CD4-positive, alpha-beta memory T cell (primary cell): ENCODE measurements around the gene SEC14L2. TPM values are rescaled to one million over a fixed set of nuclear protein-coding genes. Genes with fewer than 3 reads are reported as not detected.

ENCODE experiments used
- CTCF ChIA-PET: fragments of 350-600 bp; sonication (Branson Sonifier 250); formaldehyde crosslinking; loops from one replicate; lab custom pipeline; 2021; ENCODE audit warnings: inconsistent platforms; ENCODE audit not compliant: partially characterized antibody; lab: Charles Lee
- POLR2A ChIA-PET: fragments of 350-600 bp; sonication (Branson Sonifier 250); formaldehyde crosslinking; loops from one replicate; lab custom pipeline; 2021; ENCODE audit not compliant: partially characterized antibody; lab: Charles Lee
- DNase-seq, 5 donors: peaks; one replicate each; pipeline versions ENCODE4 v3.0.0 to v3.0.0-alpha.2; 2020 to 2022; ENCODE audit warnings: mixed read lengths in 1 of 5
- H3K27ac ChIP-seq: one replicate; pipeline ENCODE4 v1.7.0; 2013; ENCODE audit warnings: low read depth, low read length
- H3K27me3 ChIP-seq: 2 replicates; pipeline ENCODE4 v1.7.0; 2013; ENCODE audit warnings: mild to moderate bottlenecking, low read length, moderate library complexity; ENCODE audit not compliant: insufficient read depth
- H3K36me3 ChIP-seq: 2 replicates; pipeline ENCODE4 v1.7.0; 2013; ENCODE audit warnings: mild to moderate bottlenecking, low read length, moderate library complexity; ENCODE audit not compliant: insufficient read depth
- H3K4me1 ChIP-seq: 2 replicates; pipeline ENCODE4 v1.7.0; 2013; ENCODE audit warnings: mild to moderate bottlenecking, low read length, moderate library complexity; ENCODE audit not compliant: insufficient read depth
- H3K4me3 ChIP-seq, 2 donors: one replicate each; pipeline ENCODE4 v1.7.0; 2013; ENCODE audit warnings: low read length in 2 of 2, mild to moderate bottlenecking in 1 of 2
- H3K9me3 ChIP-seq, 2 donors: one replicate each; pipeline ENCODE4 v1.7.0; 2013; ENCODE audit warnings: low read length in 2 of 2, control low read depth in 1 of 2; ENCODE audit not compliant: control insufficient read depth in 1 of 2
- H3K27ac Mint-ChIP-seq, 7 donors: one replicate each; pipeline ENCODE4 v1.8.0; 2020 to 2021; ENCODE audit warnings: mixed read lengths in 7 of 7, mild to moderate bottlenecking in 6 of 7, inconsistent platforms in 3 of 7, moderate library complexity in 3 of 7
- H3K27me3 Mint-ChIP-seq, 2 donors: one replicate each; pipeline ENCODE4 v1.8.0; 2020 to 2021; ENCODE audit warnings: mixed read lengths in 2 of 2
- H3K36me3 Mint-ChIP-seq, 2 donors: one replicate each; pipeline ENCODE4 v1.8.0; 2020 to 2021; ENCODE audit warnings: mixed read lengths in 2 of 2, inconsistent platforms in 1 of 2, mild to moderate bottlenecking in 1 of 2
- H3K4me1 Mint-ChIP-seq, 4 donors: one replicate each; pipeline ENCODE4 v1.8.0; 2020 to 2021; ENCODE audit warnings: mixed read lengths in 4 of 4, mild to moderate bottlenecking in 1 of 4
- H3K4me3 Mint-ChIP-seq, 8 donors: one replicate each; pipeline ENCODE4 v1.8.0; 2020 to 2021; ENCODE audit warnings: mixed read lengths in 8 of 8, mild to moderate bottlenecking in 7 of 8, moderate library complexity in 6 of 8, inconsistent platforms in 3 of 8
- H3K9me3 Mint-ChIP-seq, 8 donors: one replicate each; pipeline ENCODE4 v1.8.0; 2020 to 2021; ENCODE audit warnings: mixed read lengths in 8 of 8, mild to moderate bottlenecking in 5 of 8, inconsistent platforms in 3 of 8, moderate library complexity in 1 of 8
- intact Hi-C: fragments of 100-400 bp; cut with micrococcal nuclease; formaldehyde crosslinking; loops from one replicate; pipeline ENCODE4 v1.15.1; 2023
- polyA plus RNA-seq, 2 donors: library from polyadenylated mRNA; unstranded; fragments of 300-500 nt; fragmentation: Illumina TruSeq; gene quantifications; one replicate each; pipeline ENCODE4 v1.2.3, GENCODE V29; 2021
- total RNA-seq, 2 experiments: library from RNA; stranded (reverse); gene quantifications; one replicate each; pipeline ENCODE4 v1.2.3, GENCODE V29; 2021

Gene SEC14L2
- total and polyA plus RNA-seq, 4 experiments from 2014 or later, result 6.0 to 13.8 (median 9.2) TPM

DNA sequence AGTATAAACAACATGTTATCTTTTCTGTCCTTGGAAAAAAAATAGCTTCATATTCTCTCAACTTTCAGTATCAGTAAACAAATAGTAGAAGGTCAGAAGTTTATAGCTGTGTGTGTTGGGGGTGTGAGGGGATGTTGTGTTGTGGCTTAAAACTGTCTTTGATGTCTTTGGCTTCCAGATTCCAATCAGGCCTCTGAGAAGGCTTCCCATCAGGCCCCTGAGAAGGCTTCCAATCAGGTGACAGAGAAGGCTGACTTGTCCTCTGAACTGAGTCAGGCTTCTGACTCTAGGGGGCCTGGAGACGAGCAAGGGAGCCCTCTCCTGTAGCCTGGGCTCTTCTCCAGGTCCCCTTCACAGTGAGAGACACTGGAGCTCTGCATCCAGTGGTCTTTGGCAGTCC, 38.0 kb downstream of the SEC14L2 start:
- Mint-ChIP-seq H3K27me3 (peaks cover 8 to 9% of the 10 kb centered on the region in 2 donors), H3K36me3 (peaks cover 11 to 15% of the 10 kb centered on the region in 2 donors), H3K9me3 (peaks cover 0 to 14% (median 10%) of the 10 kb centered on the region in 8 donors), H3K27ac (peak overlapping the region; percentile 80 to 100 (median 100)), H3K4me1 (peaks cover 11 to 29% (median 18%) of the 10 kb centered on the region in 4 donors), H3K4me3 (peak overlapping the region in 4 of 8 donors; percentile 46 to 86 (median 77))
- H3K36me3 ChIP-seq, result no peaks in the 10 kb centered on the region
- H3K9me3 ChIP-seq, result no peaks in the 10 kb centered on the region
- H3K4me3 ChIP-seq, result peak overlapping the region; percentile 20 to 38
- peak in 3 of 5 donors; percentile 18 to 41 (median 37) for DNase-seq
- H3K27ac ChIP-seq, result peak overlapping the region; percentile 91
- peaks cover 19% of the 10 kb centered on the region for H3K4me1 ChIP-seq
- ChIA-PET CTCF (interaction anchor here (2.5 to 7.0 kb wide), 2 partner anchors 10 kb away, joined by 11 to 74 read pairs; partner anchors contain the start of gene MTFP1), POLR2A (interaction anchor here (1.4 to 9.7 kb wide), 3 partner anchors 10 to 145 kb away, joined by 3 to 126 read pairs (median 4); partner anchors contain the start of genes CASTOR1 and MTFP1)
- peaks cover 7% of the 10 kb centered on the region for H3K27me3 ChIP-seq
- intact Hi-C loops, result loop anchor here (1.0 kb wide), 1 partner anchor 9 kb away; no protein-coding TSS in a partner anchor

DNA sequence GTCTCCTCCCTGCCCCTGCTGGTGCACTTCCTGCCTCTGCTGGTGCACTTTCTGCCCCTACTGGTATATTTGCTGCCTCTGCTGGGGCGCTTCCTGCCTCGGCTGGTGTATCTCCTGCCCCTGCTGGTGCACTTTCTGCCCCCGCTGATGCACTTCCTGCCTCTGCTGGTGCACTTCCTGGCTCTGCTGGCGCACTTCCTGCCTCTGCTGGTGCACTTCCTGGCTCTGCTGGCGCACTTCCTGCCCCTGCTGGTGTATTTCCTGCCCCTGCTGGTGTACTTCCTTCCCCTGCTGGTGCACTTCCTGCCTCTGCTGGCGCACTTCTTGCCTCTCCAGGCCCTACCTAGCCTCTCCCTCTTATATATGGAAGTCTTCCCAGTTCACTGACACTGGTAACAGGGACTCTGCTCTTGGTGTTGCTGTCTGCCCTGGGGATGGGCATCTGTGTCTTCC, 38.9 kb downstream of the SEC14L2 start:
- H3K27ac Mint-ChIP-seq, result peak overlapping the region; percentile 80 to 100 (median 100)
- Histone ChIP-seq H3K27me3 (peaks cover 7% of the 10 kb centered on the region), H3K9me3 (no peaks in the 10 kb centered on the region), H3K36me3 (no peaks in the 10 kb centered on the region), H3K4me3 (peak overlapping the region; percentile 38 to 71), H3K4me1 (peaks cover 19% of the 10 kb centered on the region), H3K27ac (peak overlapping the region; percentile 91)
- H3K27me3 Mint-ChIP-seq, result peaks cover 15 to 16% of the 10 kb centered on the region in 2 donors
- H3K4me1 Mint-ChIP-seq, result peaks cover 11 to 29% (median 18%) of the 10 kb centered on the region in 4 donors
- H3K4me3 Mint-ChIP-seq, result peak overlapping the region; percentile 46 to 86 (median 80)
- ChIA-PET POLR2A (interaction anchor here (0.7 to 9.7 kb wide), 5 partner anchors 10 to 168 kb away, joined by 3 to 126 read pairs (median 4); partner anchors contain the start of genes MTFP1 and SEC14L2), CTCF (interaction anchor here (0.7 to 7.0 kb wide), 5 partner anchors 9 to 484 kb away, joined by 3 to 74 read pairs (median 4); partner anchors contain the start of gene MTFP1)
- H3K36me3 Mint-ChIP-seq, result peaks cover 11% of the 10 kb centered on the region in 2 donors
- peak; percentile 89 to 95 (median 93) for DNase-seq
- peaks cover 0 to 16% (median 10%) of the 10 kb centered on the region in 8 donors for H3K9me3 Mint-ChIP-seq
- intact Hi-C loops, result loop anchor here (1.0 kb wide), 1 partner anchor 9 kb away; no protein-coding TSS in a partner anchor

GRCh38 chr22:30436196-30436595, 39.4 kb downstream of the SEC14L2 start:
- peak overlapping the region in 6 of 8 donors; percentile 72 to 86 (median 82) for H3K4me3 Mint-ChIP-seq
- intact Hi-C loops, result no loop called here
- POLR2A ChIA-PET, result interaction anchor here (0.7 to 9.7 kb wide), 6 partner anchors 10 to 168 kb away, joined by 3 to 126 read pairs (median 4); partner anchors contain the start of genes CASTOR1, MTFP1 and SEC14L2
- Histone ChIP-seq H3K9me3 (no peaks in the 10 kb centered on the region), H3K36me3 (no peaks in the 10 kb centered on the region), H3K4me1 (peaks cover 19% of the 10 kb centered on the region), H3K27me3 (peaks cover 7% of the 10 kb centered on the region), H3K27ac (peak overlapping the region; percentile 91), H3K4me3 (peak overlapping the region; percentile 32 to 71)
- peaks cover 0 to 16% (median 10%) of the 10 kb centered on the region in 8 donors for H3K9me3 Mint-ChIP-seq
- H3K36me3 Mint-ChIP-seq, result peaks cover 11 to 14% of the 10 kb centered on the region in 2 donors
- no peak for DNase-seq
- peaks cover 11 to 29% (median 18%) of the 10 kb centered on the region in 4 donors for H3K4me1 Mint-ChIP-seq
- peak overlapping the region; percentile 80 to 100 (median 100) for H3K27ac Mint-ChIP-seq
- CTCF ChIA-PET, result interaction anchor here (0.7 to 7.0 kb wide), 5 partner anchors 9 to 484 kb away, joined by 3 to 74 read pairs (median 4); partner anchors contain the start of gene MTFP1
- peaks cover 18 to 20% of the 10 kb centered on the region in 2 donors for H3K27me3 Mint-ChIP-seq

DNA sequence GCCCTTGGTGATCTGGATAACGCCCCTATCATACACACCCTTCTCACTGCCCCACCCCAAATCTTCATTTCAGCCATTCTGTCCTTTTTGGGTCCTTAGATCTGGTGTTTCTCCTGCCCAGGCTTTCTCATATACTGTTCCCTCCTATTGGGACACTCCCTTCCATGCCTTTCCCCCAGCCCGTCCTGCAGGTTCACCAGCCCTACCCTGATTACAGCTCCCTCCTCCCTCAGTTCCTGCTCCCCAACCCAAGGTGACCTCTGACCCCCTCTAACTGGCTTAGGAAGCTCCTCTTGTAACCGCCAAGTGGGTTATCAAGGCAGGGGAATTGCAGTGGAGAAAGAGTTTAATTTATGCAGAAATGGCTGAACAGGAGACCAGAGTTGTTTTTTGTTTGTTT, 41.7 kb downstream of the SEC14L2 start:
- H3K36me3 ChIP-seq, result no peaks in the 10 kb centered on the region
- H3K4me3 ChIP-seq, result no peak overlapping the region
- Mint-ChIP-seq H3K27ac (peak overlapping the region in 6 of 7 donors; percentile 50 to 100 (median 68)), H3K4me3 (no peak overlapping the region), H3K9me3 (peaks cover 0 to 22% (median 19%) of the 10 kb centered on the region in 8 donors), H3K4me1 (peaks cover 17 to 45% (median 31%) of the 10 kb centered on the region in 4 donors), H3K27me3 (peaks cover 23 to 28% of the 10 kb centered on the region in 2 donors), H3K36me3 (peaks cover 14 to 15% of the 10 kb centered on the region in 2 donors)
- CTCF ChIA-PET, result interaction anchor here (7.0 kb wide), 1 partner anchor 14 kb away, joined by 74 read pairs; the partner anchor contains the start of gene MTFP1
- peaks cover 36% of the 10 kb centered on the region for H3K4me1 ChIP-seq
- H3K9me3 ChIP-seq, result no peaks in the 10 kb centered on the region
- DNase-seq, result no peak
- POLR2A ChIA-PET, result interaction anchor here (9.7 kb wide), 1 partner anchor 14 kb away, joined by 126 read pairs; the partner anchor contains the start of gene MTFP1
- intact Hi-C loops, result no loop called here
- no peak overlapping the region for H3K27ac ChIP-seq
- peaks cover 7% of the 10 kb centered on the region for H3K27me3 ChIP-seq

DNA sequence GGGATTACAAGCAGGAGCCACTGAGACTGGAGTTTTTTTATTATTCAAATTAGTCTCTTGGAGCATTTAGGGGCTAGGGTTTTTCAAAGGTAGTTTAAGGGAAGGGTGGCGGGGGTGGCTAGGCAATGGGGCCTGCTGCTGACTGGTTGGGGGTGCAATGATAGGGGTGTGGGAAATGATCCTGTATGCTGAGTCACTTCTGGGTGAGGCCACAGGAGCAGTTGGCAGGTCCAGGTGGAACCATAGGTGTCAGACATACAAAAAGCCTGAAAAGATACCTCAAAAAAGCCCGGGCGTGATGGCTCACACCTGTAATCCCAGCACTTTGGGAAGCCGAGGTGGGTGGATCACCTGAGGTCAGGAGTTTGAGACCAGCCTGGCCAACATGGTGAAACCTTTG, 42.4 kb downstream of the SEC14L2 start:
- peaks cover 17 to 42% (median 32%) of the 10 kb centered on the region in 4 donors for H3K4me1 Mint-ChIP-seq
- H3K9me3 Mint-ChIP-seq, result peaks cover 0 to 22% (median 20%) of the 10 kb centered on the region in 8 donors
- ChIA-PET POLR2A (interaction anchor here (9.7 kb wide), 1 partner anchor 15 kb away, joined by 126 read pairs; the partner anchor contains the start of gene MTFP1), CTCF (interaction anchor here (7.0 kb wide), 1 partner anchor 14 kb away, joined by 74 read pairs; the partner anchor contains the start of gene MTFP1)
- Histone ChIP-seq H3K27ac (no peak overlapping the region), H3K4me3 (no peak overlapping the region), H3K36me3 (no peaks in the 10 kb centered on the region), H3K27me3 (peaks cover 7% of the 10 kb centered on the region), H3K9me3 (no peaks in the 10 kb centered on the region), H3K4me1 (peaks cover 36% of the 10 kb centered on the region)
- H3K4me3 Mint-ChIP-seq, result no peak overlapping the region
- no peak for DNase-seq
- intact Hi-C loops, result no loop called here
- H3K27me3 Mint-ChIP-seq, result peaks cover 23 to 28% of the 10 kb centered on the region in 2 donors
- peaks cover 14 to 15% of the 10 kb centered on the region in 2 donors for H3K36me3 Mint-ChIP-seq
- peak overlapping the region in 2 of 7 donors; percentile 26 to 94 for H3K27ac Mint-ChIP-seq

DNA sequence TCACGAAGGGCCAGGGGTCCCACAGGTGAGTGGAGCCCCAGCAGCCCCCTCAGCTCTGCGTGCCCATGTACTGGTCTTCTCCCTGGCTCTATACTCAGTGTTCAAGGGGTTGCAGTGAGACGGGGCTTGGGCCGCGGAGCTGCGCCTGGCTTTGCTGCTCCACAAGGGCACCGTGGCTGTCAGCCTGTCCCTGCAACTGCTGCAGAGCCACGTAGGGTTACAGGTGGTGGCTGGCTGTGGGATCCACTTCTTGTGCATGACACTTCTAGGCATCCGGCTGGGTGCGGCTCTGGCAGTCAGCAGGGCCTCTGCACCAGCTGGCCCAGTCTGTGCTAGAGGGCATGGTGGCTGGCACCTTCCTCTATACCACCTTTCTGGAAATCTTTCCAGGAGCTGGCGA, 43.0 kb downstream of the SEC14L2 start:
- peaks cover 16 to 36% (median 30%) of the 10 kb centered on the region in 4 donors for H3K4me1 Mint-ChIP-seq
- H3K36me3 Mint-ChIP-seq, result peaks cover 14 to 15% of the 10 kb centered on the region in 2 donors
- peaks cover 7% of the 10 kb centered on the region for H3K27me3 ChIP-seq
- no peaks in the 10 kb centered on the region for H3K9me3 ChIP-seq
- peaks cover 33% of the 10 kb centered on the region for H3K4me1 ChIP-seq
- no peak for DNase-seq
- no peak overlapping the region for H3K4me3 Mint-ChIP-seq
- peaks cover 23 to 28% of the 10 kb centered on the region in 2 donors for H3K27me3 Mint-ChIP-seq
- no peaks in the 10 kb centered on the region for H3K36me3 ChIP-seq
- CTCF ChIA-PET, result no interaction called here
- intact Hi-C loops, result no loop called here
- H3K27ac ChIP-seq, result no peak overlapping the region
- peak overlapping the region in 2 of 7 donors; percentile 29 to 64 for H3K27ac Mint-ChIP-seq
- no peak overlapping the region for H3K4me3 ChIP-seq
- peaks cover 0 to 22% (median 20%) of the 10 kb centered on the region in 8 donors for H3K9me3 Mint-ChIP-seq
- POLR2A ChIA-PET, result interaction anchor here (9.7 kb wide), 1 partner anchor 16 kb away, joined by 126 read pairs; the partner anchor contains the start of gene MTFP1
